GM20000 (cell line): Measurements from ENCODE around the gene FBXO30.

Source experiments
- DNase-seq: peaks from one replicate; pipeline ENCODE4 v3.0.0; 2012; ENCODE audit warnings: low spot score
- TF ChIP-seq, protein P1 (sequence below): IDR thresholded peaks from 2 replicates; pipeline ENCODE4 v1.5.1; 2012; ENCODE audit warnings: mild to moderate bottlenecking, control low read depth; ENCODE audit errors: extremely low read depth, missing control alignments

The FBXO30 gene

DNA sequence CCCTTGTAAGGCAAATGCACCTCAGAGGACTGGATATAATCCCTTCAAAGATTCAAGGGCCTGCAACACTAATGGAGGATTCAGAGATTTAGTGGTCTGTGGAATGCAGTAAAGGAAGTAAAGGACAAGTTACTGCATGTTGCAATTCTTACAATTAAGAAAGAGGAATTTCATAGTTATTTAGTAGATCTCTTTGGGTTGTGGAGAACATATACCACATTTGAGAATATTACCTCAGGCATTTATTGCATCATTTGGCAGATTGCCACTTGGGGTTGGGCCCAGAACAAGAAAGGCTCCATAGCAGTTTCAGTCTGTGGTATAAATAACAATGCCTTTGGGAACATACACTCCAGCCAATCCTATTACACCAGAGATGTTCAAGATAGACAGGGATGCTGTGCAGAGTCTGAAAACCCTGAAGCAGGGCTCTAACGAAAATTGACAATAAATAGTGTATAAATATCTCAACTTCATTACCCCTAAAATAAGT, 58.4 kb downstream of the FBXO30 start:
- DNase-seq: no peak
- TF ChIP-seq, protein P1, sequence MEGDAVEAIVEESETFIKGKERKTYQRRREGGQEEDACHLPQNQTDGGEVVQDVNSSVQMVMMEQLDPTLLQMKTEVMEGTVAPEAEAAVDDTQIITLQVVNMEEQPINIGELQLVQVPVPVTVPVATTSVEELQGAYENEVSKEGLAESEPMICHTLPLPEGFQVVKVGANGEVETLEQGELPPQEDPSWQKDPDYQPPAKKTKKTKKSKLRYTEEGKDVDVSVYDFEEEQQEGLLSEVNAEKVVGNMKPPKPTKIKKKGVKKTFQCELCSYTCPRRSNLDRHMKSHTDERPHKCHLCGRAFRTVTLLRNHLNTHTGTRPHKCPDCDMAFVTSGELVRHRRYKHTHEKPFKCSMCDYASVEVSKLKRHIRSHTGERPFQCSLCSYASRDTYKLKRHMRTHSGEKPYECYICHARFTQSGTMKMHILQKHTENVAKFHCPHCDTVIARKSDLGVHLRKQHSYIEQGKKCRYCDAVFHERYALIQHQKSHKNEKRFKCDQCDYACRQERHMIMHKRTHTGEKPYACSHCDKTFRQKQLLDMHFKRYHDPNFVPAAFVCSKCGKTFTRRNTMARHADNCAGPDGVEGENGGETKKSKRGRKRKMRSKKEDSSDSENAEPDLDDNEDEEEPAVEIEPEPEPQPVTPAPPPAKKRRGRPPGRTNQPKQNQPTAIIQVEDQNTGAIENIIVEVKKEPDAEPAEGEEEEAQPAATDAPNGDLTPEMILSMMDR: no peak

DNA sequence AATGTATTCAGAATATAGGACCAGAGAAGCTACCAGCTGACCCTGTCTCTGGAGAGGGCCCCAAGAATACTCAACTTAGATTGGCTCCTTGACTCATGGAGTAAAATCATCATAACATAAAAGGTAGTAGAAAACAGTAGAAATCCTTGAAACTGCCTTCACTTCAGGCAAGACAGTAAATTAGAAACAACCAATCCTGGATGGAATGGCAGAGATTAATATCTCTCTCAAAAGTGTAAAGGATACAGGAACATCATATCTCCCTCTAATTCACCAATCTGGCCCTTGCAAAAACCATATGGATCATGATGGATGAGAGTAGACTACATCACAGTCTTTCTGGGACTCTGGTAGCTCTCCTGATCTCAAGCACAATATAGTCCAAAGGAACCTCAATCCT, 58.9 kb downstream of the FBXO30 start:
- DNase-seq: no peak
- TF ChIP-seq, protein P1: no peak

DNA sequence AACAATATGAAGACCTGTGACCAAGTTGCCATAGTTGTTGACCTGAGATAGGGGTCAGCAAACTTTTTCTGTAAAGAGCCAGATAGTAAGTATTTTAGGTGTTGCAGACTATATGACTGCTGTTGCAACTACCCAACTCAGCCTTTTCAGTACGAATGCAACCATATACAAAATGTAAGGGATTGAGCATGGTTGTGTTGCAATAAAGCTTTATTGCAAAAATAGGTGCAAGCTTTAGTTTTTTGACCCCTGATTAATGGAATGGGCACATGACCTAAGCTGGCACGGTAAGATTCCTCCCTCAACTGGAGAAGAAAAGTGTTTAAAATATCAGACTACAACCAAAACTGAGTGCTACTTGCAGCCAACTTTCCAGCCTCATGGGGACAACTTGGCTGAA, 62.0 kb downstream of the FBXO30 start:
- TF ChIP-seq, protein P1: no peak
- no peak for DNase-seq

DNA sequence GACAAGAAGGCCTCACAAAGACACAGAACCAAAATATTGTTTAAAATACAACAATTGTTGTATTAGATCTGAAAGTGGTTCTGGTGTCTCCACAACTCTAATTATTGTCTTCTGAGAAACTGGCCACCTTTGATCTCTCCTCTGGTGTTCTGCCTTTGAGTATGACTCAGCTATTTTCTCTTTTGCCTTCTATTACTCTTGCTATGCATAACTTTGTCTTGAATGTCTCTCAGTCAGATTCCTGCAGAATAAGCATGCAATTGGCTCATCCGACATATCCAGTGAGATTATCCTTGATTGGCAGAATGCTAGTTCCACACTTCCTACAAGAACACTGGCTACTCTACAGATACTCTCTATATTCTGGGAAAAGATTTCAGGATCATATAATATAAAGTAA, 65.0 kb downstream of the FBXO30 start:
- peak; percentile 22 for DNase-seq
- TF ChIP-seq, protein P1: no peak

DNA sequence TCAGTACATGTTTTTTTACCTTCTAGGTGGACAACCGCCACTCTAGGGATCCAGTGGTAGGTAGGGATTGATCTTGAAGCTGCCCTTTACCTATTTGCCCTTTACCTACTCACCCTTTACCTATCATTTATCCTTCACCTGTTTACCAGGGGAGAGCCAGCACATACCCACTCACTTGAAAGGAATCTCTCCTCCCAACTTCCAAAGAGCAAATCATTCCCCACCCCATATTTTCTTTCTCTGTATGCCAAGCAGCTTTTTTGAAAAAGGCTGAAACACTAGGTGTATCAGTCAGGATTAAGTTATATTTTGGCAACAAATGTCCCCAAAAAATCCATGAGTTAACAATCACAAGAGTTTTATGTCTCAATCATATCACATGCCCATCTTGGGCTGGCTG, 68.7 kb downstream of the FBXO30 start:
- DNase-seq: no peak
- TF ChIP-seq, protein P1: no peak

DNA sequence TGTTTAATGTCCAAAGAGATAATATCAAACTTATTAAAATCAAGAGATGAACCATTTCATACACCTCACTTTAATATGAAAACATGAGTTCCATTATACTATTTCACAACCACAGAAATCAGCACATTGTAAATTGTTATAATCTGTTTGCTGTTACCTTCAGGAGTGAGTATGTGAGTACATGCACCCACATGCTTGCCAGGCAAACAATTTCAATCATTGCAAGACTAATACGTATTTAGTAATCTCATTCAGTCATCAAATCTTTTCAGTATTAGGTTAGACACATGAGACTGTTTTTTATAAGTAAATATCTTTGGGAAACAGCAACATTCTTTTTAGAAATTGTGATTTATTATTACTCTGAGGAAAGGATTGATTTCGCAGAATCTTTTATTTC, 70.0 kb downstream of the FBXO30 start:
- DNase-seq: no peak
- TF ChIP-seq, protein P1: no peak
